ELR (cell line): ENCODE measurements around the gene SYN1.

ENCODE experiments used
- DNase-seq: peaks from one replicate; pipeline ENCODE4 v3.0.0-alpha.2; 2015; ENCODE audit warnings: low read depth

The SYN1 gene

DNA sequence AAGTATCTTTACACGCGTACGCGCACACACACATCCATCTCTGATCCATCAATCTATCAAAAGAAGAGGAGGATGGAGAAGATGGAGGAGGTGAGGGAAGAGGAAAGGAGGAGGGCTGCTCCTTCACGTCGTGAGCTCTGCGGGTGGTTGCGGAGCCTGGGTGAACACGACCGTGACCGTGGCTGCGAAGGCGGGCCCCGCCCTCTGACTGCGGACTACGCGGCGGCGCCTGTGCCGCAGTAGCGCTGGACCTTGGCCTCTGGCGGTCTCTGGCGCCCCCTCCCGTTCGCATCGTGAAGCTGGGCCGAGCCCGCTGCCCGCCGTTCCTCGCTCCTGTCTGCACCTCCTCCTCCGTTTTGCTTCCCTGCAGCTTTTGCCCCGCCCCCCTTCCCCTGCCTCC is 96.4 kb downstream of the SYN1 start:
- peak; percentile 74 for DNase-seq
